MCF 10A (cell line): Measurements from ENCODE around the gene RRH. TPM values are rescaled to one million over a fixed set of nuclear protein-coding genes. Genes with fewer than 3 reads are reported as not detected.

ENCODE experiments used
- BruUV-seq: library from RNA; stranded (reverse); fragments of 400-500 nt; replicated peaks from 2 replicates; lab custom pipeline; 2021; lab: Mats Ljungman, UMichigan
- CTCF ChIA-PET: fragments of 300-600 bp; sonication (Branson Sonifier 250); formaldehyde crosslinking; extraction: SDS; loops from one replicate; lab custom pipeline; 2021; ENCODE audit warnings: antibody characterized with exemption, inconsistent platforms; lab: Yijun Ruan, JAX
- POLR2A ChIA-PET: fragments of 300-600, 350-650 bp; sonication (Branson Sonifier 250); formaldehyde crosslinking; extraction: SDS; loops from one replicate; lab custom pipeline; 2020; ENCODE audit warnings: antibody characterized with exemption, inconsistent platforms; lab: Yijun Ruan, JAX
- DNase-seq: peaks from one replicate; pipeline ENCODE4 v3.0.0-alpha.2; 2018; ENCODE audit not compliant: unreplicated experiment
- H3K27ac Mint-ChIP-seq: one replicate; pipeline ENCODE4 v1.8.0; 2022; ENCODE audit warnings: mild to moderate bottlenecking, low read depth, mixed read lengths; ENCODE audit not compliant: unreplicated experiment
- H3K27me3 Mint-ChIP-seq: one replicate; pipeline ENCODE4 v1.8.0; 2022; ENCODE audit warnings: mixed read lengths; ENCODE audit not compliant: insufficient read depth, unreplicated experiment
- H3K36me3 Mint-ChIP-seq: one replicate; pipeline ENCODE4 v1.8.0; 2022; ENCODE audit warnings: mild to moderate bottlenecking, moderate library complexity, mixed read lengths; ENCODE audit not compliant: insufficient read depth, unreplicated experiment
- H3K4me1 Mint-ChIP-seq: one replicate; pipeline ENCODE4 v1.8.0; 2022; ENCODE audit warnings: mixed read lengths; ENCODE audit not compliant: insufficient read depth, unreplicated experiment
- H3K4me3 Mint-ChIP-seq: one replicate; pipeline ENCODE4 v1.8.0; 2022; ENCODE audit warnings: mild to moderate bottlenecking, moderate library complexity, mixed read lengths; ENCODE audit not compliant: unreplicated experiment
- H3K9me3 Mint-ChIP-seq: one replicate; pipeline ENCODE4 v1.8.0; 2022; ENCODE audit warnings: mixed read lengths; ENCODE audit not compliant: unreplicated experiment
- CTCF ChIP-seq: fragments of 200-600 bp; IDR thresholded peaks from one replicate; pipeline ENCODE4 v1.8.0; 2022; ENCODE audit warnings: antibody characterized with exemption, mild to moderate bottlenecking; ENCODE audit not compliant: unreplicated experiment
- intact Hi-C: fragments of 100-400 bp; cut with micrococcal nuclease; formaldehyde crosslinking; loops from 2 replicates; pipeline ENCODE4 v1.14.1; 2022
- total RNA-seq: library from RNA; stranded (reverse); gene quantifications from 2 replicates; pipeline ENCODE4 v1.2.3, GENCODE V29; 2022

The RRH gene
- total RNA-seq, 1 experiment from 2014 or later: not detected

- DNase-seq: no peak
Observed at GRCh38 chr4:109833756-109834155, 6.0 kb downstream of the RRH start.

GRCh38 chr4:109836985-109837384 lies 9.2 kb downstream of the RRH start:
- Mint-ChIP-seq H3K9me3 (no peaks in the 10 kb centered on the region), H3K4me1 (no peaks in the 10 kb centered on the region), H3K27me3 (no peaks in the 10 kb centered on the region), H3K36me3 (no peaks in the 10 kb centered on the region), H3K4me3 (no peak overlapping the region), H3K27ac (no peak overlapping the region)
- intact Hi-C loops: no loop called here
- POLR2A ChIA-PET: no interaction called here
- no TSS peak for BruUV-seq
- no peak for DNase-seq
- TF ChIP-seq CTCF: no peak
- CTCF ChIA-PET: interaction anchor here (1.6 kb wide), 1 partner anchor 11 kb away, joined by 9 read pairs; no protein-coding TSS in a partner anchor

More at GRCh38 chr4:109833756-109834155, 6.0 kb downstream of the RRH start:
- Mint-ChIP-seq H3K4me1 (no peaks in the 10 kb centered on the region), H3K4me3 (no peak overlapping the region), H3K36me3 (no peaks in the 10 kb centered on the region), H3K9me3 (no peaks in the 10 kb centered on the region), H3K27ac (no peak overlapping the region), H3K27me3 (no peaks in the 10 kb centered on the region)
- CTCF ChIA-PET: no interaction called here
- no TSS peak for BruUV-seq
- intact Hi-C loops: no loop called here
- POLR2A ChIA-PET: no interaction called here
- TF ChIP-seq CTCF: no peak

GRCh38 chr4:109846395-109847098 lies 18.8 kb downstream of the RRH start:
- H3K27ac Mint-ChIP-seq: no peak overlapping the region

More at GRCh38 chr4:109846395-109847098, 18.8 kb downstream of the RRH start:
- H3K36me3 Mint-ChIP-seq: no peaks in the 10 kb centered on the region
- ChIA-PET CTCF (interaction anchor here (1.4 kb wide), 1 partner anchor 67 kb away, joined by 4 read pairs; the partner anchor contains the start of gene EGF), POLR2A (no interaction called here)
- H3K4me1 Mint-ChIP-seq: no peaks in the 10 kb centered on the region
- no peak for DNase-seq
- no peaks in the 10 kb centered on the region for H3K9me3 Mint-ChIP-seq
- no peaks in the 10 kb centered on the region for H3K27me3 Mint-ChIP-seq
- no peak overlapping the region for H3K4me3 Mint-ChIP-seq
- no TSS peak for BruUV-seq
- no peak for TF ChIP-seq CTCF
- intact Hi-C loops: no loop called here
